Stomach smooth muscle (tissue), 2 donors: Measurements from ENCODE around the gene VEGFC.

ENCODE experiments used
- H3K27ac ChIP-seq: one replicate; pipeline ENCODE4 v1.7.0; 2013; ENCODE audit warnings: mild to moderate bottlenecking, low read length, inconsistent platforms
- H3K27me3 ChIP-seq, 2 donors: one replicate each; pipeline ENCODE4 v1.7.0; 2013; ENCODE audit warnings: low read length in 2 of 2; ENCODE audit not compliant: insufficient read depth in 2 of 2, control insufficient read depth in 1 of 2
- H3K36me3 ChIP-seq, 2 donors: one replicate each; pipeline ENCODE4 v1.7.0; 2013; ENCODE audit warnings: low read length in 2 of 2; ENCODE audit not compliant: control insufficient read depth in 2 of 2, insufficient read depth in 2 of 2
- H3K4me1 ChIP-seq: one replicate; pipeline ENCODE4 v1.7.0; 2013; ENCODE audit warnings: low read length; ENCODE audit not compliant: control insufficient read depth, insufficient read depth
- H3K4me3 ChIP-seq, 2 donors: one replicate each; pipeline ENCODE4 v1.7.0; 2013; ENCODE audit warnings: low read length in 2 of 2
- H3K9ac ChIP-seq, 2 donors: one replicate each; pipeline ENCODE4 v1.7.0; 2013; ENCODE audit warnings: low read length in 2 of 2, mild to moderate bottlenecking in 1 of 2
- H3K9me3 ChIP-seq, 2 donors: one replicate each; pipeline ENCODE4 v1.7.0; 2013; ENCODE audit warnings: low read length in 2 of 2; ENCODE audit not compliant: control insufficient read depth in 2 of 2
- donor health status: healthy.
- donor health status: Pancreatic carcinoma.

Gene VEGFC

GRCh38 chr4:176708771-176709311 lies 83.9 kb downstream of the VEGFC start:
- Histone ChIP-seq H3K4me1 (no peaks in the 10 kb centered on the region), H3K27ac (no peak overlapping the region), H3K9ac (no peak overlapping the region), H3K36me3 (no peaks in the 10 kb centered on the region), H3K9me3 (no peaks in the 10 kb centered on the region), H3K4me3 (no peak overlapping the region), H3K27me3 (no peaks in the 10 kb centered on the region)

GRCh38 chr4:176690716-176691115 lies 102.0 kb downstream of the VEGFC start:
- Histone ChIP-seq H3K9ac (no peak overlapping the region), H3K9me3 (no peaks in the 10 kb centered on the region), H3K4me1 (no peaks in the 10 kb centered on the region), H3K36me3 (no peaks in the 10 kb centered on the region), H3K4me3 (no peak overlapping the region), H3K27me3 (no peaks in the 10 kb centered on the region), H3K27ac (no peak overlapping the region)

GRCh38 chr4:176680668-176681180 lies 112.0 kb downstream of the VEGFC start:
- H3K27me3 ChIP-seq, result no peaks in the 10 kb centered on the region
- H3K27ac ChIP-seq, result no peak overlapping the region

GRCh38 chr4:176676901-176677300 lies 115.8 kb downstream of the VEGFC start:
- Histone ChIP-seq H3K27me3 (no peaks in the 10 kb centered on the region), H3K36me3 (no peaks in the 10 kb centered on the region), H3K9ac (no peak overlapping the region), H3K9me3 (no peaks in the 10 kb centered on the region), H3K27ac (no peak overlapping the region), H3K4me1 (peaks cover 4% of the 10 kb centered on the region), H3K4me3 (no peak overlapping the region)

More at GRCh38 chr4:176680668-176681180, 112.0 kb downstream of the VEGFC start:
- H3K4me3 ChIP-seq, result no peak overlapping the region
- H3K9ac ChIP-seq, result no peak overlapping the region
- H3K9me3 ChIP-seq, result no peaks in the 10 kb centered on the region
- H3K4me1 ChIP-seq, result peaks cover 4% of the 10 kb centered on the region
- H3K36me3 ChIP-seq, result no peaks in the 10 kb centered on the region

- Histone ChIP-seq H3K27ac (no peak overlapping the region), H3K4me3 (no peak overlapping the region), H3K9me3 (no peaks in the 10 kb centered on the region), H3K9ac (no peak overlapping the region), H3K4me1 (peaks cover 4% of the 10 kb centered on the region), H3K36me3 (no peaks in the 10 kb centered on the region), H3K27me3 (no peaks in the 10 kb centered on the region)
These were observed 116.9 kb downstream of the VEGFC start for GRCh38 chr4:176675810-176676209.

- H3K27me3 ChIP-seq, result no peaks in the 10 kb centered on the region
- no peak overlapping the region for H3K27ac ChIP-seq
- no peaks in the 10 kb centered on the region for H3K9me3 ChIP-seq
- no peaks in the 10 kb centered on the region for H3K36me3 ChIP-seq
- H3K4me1 ChIP-seq, result peaks cover under 1% of the 10 kb centered on the region
- H3K9ac ChIP-seq, result no peak overlapping the region
- H3K4me3 ChIP-seq, result no peak overlapping the region
These were observed 121.2 kb downstream of the VEGFC start for GRCh38 chr4:176671532-176671931.

GRCh38 chr4:176668324-176668723 lies 124.4 kb downstream of the VEGFC start:
- no peak overlapping the region for H3K4me3 ChIP-seq
- H3K4me1 ChIP-seq, result no peaks in the 10 kb centered on the region
- H3K27ac ChIP-seq, result no peak overlapping the region
- no peaks in the 10 kb centered on the region for H3K36me3 ChIP-seq
- no peaks in the 10 kb centered on the region for H3K27me3 ChIP-seq
- no peak overlapping the region for H3K9ac ChIP-seq
- no peaks in the 10 kb centered on the region for H3K9me3 ChIP-seq

- Histone ChIP-seq H3K27me3 (no peaks in the 10 kb centered on the region), H3K4me3 (no peak overlapping the region), H3K9me3 (no peaks in the 10 kb centered on the region), H3K36me3 (no peaks in the 10 kb centered on the region), H3K9ac (no peak overlapping the region), H3K27ac (no peak overlapping the region), H3K4me1 (no peaks in the 10 kb centered on the region)
These were observed 127.8 kb downstream of the VEGFC start for GRCh38 chr4:176664964-176665363.

GRCh38 chr4:176660561-176660960 lies 132.2 kb downstream of the VEGFC start:
- H3K4me3 ChIP-seq, result no peak overlapping the region
- no peak overlapping the region for H3K9ac ChIP-seq
- H3K27ac ChIP-seq, result no peak overlapping the region
- H3K4me1 ChIP-seq, result no peaks in the 10 kb centered on the region
- H3K36me3 ChIP-seq, result no peaks in the 10 kb centered on the region
- no peaks in the 10 kb centered on the region for H3K27me3 ChIP-seq
- H3K9me3 ChIP-seq, result no peaks in the 10 kb centered on the region

- no peaks in the 10 kb centered on the region for H3K9me3 ChIP-seq
- H3K4me3 ChIP-seq, result no peak overlapping the region
- no peak overlapping the region for H3K9ac ChIP-seq
- no peaks in the 10 kb centered on the region for H3K36me3 ChIP-seq
- H3K27me3 ChIP-seq, result no peaks in the 10 kb centered on the region
- no peak overlapping the region for H3K27ac ChIP-seq
- H3K4me1 ChIP-seq, result no peaks in the 10 kb centered on the region
These were observed 136.6 kb downstream of the VEGFC start for GRCh38 chr4:176656108-176656507.

- no peak overlapping the region for H3K27ac ChIP-seq
- H3K27me3 ChIP-seq, result no peaks in the 10 kb centered on the region
- H3K9ac ChIP-seq, result no peak overlapping the region
- H3K9me3 ChIP-seq, result no peaks in the 10 kb centered on the region
- H3K4me1 ChIP-seq, result no peaks in the 10 kb centered on the region
- no peak overlapping the region for H3K4me3 ChIP-seq
- no peaks in the 10 kb centered on the region for H3K36me3 ChIP-seq
These were observed 138.0 kb downstream of the VEGFC start for GRCh38 chr4:176654565-176655216.
